GM12872 (cell line): Measurements from ENCODE around the gene SLC46A2.

Experiments used
- TF ChIP-seq, protein P1 (sequence below): IDR thresholded peaks from 3 replicates; pipeline ENCODE4 v1.5.1; 2011; ENCODE audit warnings: low read depth, mild to moderate bottlenecking, low read length, moderate library complexity; ENCODE audit not compliant: insufficient read depth

Gene SLC46A2

DNA sequence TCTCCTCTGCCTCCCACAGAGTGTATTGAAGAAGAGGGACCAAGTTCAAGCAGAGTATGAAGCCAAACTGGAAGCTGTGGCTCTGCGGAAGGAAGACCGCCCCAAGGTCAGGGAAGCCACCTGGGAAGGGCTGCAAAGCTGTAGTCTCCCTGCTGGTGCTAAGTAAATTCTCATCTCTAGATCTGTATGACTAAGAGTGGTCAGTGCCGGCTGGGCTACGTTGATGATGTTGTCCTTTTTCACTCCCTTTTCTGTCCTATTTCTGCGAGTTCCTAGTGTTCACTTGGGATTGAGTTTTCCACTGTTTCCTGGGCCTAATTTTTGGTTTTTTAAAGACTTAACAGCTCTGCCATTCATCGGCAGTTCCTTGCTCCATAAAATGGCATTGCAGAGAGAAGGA is 39.8 kb downstream of the SLC46A2 start:
- TF ChIP-seq, protein P1, sequence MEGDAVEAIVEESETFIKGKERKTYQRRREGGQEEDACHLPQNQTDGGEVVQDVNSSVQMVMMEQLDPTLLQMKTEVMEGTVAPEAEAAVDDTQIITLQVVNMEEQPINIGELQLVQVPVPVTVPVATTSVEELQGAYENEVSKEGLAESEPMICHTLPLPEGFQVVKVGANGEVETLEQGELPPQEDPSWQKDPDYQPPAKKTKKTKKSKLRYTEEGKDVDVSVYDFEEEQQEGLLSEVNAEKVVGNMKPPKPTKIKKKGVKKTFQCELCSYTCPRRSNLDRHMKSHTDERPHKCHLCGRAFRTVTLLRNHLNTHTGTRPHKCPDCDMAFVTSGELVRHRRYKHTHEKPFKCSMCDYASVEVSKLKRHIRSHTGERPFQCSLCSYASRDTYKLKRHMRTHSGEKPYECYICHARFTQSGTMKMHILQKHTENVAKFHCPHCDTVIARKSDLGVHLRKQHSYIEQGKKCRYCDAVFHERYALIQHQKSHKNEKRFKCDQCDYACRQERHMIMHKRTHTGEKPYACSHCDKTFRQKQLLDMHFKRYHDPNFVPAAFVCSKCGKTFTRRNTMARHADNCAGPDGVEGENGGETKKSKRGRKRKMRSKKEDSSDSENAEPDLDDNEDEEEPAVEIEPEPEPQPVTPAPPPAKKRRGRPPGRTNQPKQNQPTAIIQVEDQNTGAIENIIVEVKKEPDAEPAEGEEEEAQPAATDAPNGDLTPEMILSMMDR = no peak

- TF ChIP-seq, protein P1 = no peak
These were observed 41.2 kb downstream of the SLC46A2 start for GRCh38 chr9:112849363-112849922.

DNA sequence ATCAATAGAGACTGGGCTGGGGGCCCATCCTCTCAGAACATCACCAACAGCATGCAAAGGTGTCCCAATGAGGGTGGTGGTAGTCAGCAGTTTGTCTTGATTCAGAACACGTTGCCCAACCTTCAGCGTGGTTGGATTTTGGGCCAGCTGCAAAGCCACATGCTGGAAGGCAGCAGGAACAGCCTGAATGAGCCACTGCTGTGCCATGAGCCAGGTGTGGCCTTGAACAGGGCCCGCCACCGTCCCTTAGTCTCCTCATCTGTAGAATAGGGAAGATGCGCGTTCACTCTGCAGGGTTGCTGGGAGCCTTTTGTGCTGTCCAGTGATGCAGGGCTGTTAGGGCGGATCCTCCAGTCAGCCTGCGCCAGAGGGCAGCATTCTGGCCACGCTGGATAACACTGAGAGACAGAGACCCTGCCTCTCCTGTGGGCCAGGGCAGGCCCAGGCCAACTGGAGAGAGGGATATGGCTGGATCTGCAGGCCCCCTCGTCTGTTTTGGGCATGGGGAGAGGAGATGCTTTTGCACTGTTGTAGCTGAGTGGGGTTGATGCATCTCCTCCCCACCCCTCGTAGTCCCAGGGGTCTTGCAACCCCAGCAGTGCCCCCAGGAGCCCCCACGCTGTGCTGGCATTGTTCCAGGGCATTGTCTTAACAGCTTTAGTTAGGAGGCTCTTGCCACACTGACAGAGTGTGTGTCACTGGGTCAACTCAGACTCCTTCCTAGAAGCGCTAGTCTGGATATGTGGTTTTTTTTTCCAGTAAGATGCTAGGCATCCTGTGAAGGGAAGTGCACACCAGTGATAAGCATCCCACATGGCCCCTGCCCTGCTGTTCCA is 42.1 kb downstream of the SLC46A2 start:
- TF ChIP-seq, protein P1 = no peak

GRCh38 chr9:112846528-112847488 is 43.9 kb downstream of the SLC46A2 start:
- TF ChIP-seq, protein P1 = no peak

- TF ChIP-seq, protein P1 = peak; percentile 92
These were observed 45.7 kb downstream of the SLC46A2 start for GRCh38 chr9:112844771-112845542.

- TF ChIP-seq, protein P1 = no peak
These were observed 48.1 kb downstream of the SLC46A2 start for GRCh38 chr9:112842555-112842954.

DNA sequence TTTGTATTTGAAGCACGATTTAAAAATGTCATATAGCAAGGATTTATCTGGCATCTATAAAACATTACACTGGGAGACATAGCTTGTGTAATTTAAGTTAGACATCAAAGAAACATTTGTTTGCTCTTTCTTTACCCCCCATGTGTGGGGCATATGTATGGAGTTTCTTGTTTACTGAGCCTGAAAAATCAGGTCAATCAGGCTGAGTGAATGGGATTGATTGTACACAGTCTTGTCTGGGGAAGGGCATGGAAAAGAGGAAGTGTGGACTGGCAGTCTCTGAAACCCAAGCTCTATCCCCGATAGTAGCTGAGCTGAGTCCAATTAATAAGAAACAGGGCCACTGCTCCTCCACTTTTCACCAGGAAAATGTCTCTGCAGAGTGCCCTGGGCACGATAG is 49.4 kb downstream of the SLC46A2 start:
- TF ChIP-seq, protein P1 = no peak
